GM12892 (cell line): ENCODE data around the gene PHF11.

Experiments used
- POLR2A ChIP-seq: IDR thresholded peaks from 2 replicates; pipeline ENCODE4 v1.6.1; 2011; ENCODE audit warnings: low read depth, low read length, control low read depth
- POLR2AphosphoS5 ChIP-seq: IDR thresholded peaks from 2 replicates; pipeline ENCODE4 v1.6.1; 2011; ENCODE audit warnings: low read depth, low read length, control low read depth

GRCh38 chr13:49497272-49497671 lies 1.5 kb downstream of the PHF11 start:
- 0 out of 2 replicates have a peak, but pooled peaks have one; percentile 26 for TF ChIP-seq POLR2A
- TF ChIP-seq POLR2AphosphoS5 = no peak
